ENCODE measurements around the gene CBLB. TPM values are rescaled to one million over a fixed set of nuclear protein-coding genes. Genes with fewer than 3 reads are reported as not detected.

CBLB gene
- total RNA-seq, 4 donors from 2014 or later = 94.7 to 205 (median 126) TPM

DNA sequence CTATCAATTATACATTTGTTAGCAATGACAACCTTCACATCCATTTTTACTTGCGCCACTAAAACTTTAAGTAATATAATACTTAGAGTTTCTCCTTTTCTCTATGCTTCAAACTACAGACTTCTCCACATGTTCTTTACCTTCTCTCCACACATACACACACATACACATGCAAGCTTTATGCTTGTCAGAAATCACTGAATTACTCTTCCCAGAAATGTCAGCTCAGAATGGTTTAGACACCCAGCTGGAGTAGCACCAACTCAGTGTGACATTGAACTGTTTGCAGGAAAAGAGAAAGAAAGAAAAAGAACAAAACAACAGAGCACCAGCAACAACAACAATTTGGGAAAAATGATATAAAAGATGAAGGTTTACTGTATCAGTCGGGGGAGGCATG is 20.9 kb downstream of the CBLB start:
- no peak for DNase-seq (ENCODE audit: low spot score)
- TF ChIP-seq, protein P1, sequence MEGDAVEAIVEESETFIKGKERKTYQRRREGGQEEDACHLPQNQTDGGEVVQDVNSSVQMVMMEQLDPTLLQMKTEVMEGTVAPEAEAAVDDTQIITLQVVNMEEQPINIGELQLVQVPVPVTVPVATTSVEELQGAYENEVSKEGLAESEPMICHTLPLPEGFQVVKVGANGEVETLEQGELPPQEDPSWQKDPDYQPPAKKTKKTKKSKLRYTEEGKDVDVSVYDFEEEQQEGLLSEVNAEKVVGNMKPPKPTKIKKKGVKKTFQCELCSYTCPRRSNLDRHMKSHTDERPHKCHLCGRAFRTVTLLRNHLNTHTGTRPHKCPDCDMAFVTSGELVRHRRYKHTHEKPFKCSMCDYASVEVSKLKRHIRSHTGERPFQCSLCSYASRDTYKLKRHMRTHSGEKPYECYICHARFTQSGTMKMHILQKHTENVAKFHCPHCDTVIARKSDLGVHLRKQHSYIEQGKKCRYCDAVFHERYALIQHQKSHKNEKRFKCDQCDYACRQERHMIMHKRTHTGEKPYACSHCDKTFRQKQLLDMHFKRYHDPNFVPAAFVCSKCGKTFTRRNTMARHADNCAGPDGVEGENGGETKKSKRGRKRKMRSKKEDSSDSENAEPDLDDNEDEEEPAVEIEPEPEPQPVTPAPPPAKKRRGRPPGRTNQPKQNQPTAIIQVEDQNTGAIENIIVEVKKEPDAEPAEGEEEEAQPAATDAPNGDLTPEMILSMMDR (IDR thresholded peaks at IDR 0.05) = no peak
- no peak for ATAC-seq (ENCODE audit: low FRiP score)

DNA sequence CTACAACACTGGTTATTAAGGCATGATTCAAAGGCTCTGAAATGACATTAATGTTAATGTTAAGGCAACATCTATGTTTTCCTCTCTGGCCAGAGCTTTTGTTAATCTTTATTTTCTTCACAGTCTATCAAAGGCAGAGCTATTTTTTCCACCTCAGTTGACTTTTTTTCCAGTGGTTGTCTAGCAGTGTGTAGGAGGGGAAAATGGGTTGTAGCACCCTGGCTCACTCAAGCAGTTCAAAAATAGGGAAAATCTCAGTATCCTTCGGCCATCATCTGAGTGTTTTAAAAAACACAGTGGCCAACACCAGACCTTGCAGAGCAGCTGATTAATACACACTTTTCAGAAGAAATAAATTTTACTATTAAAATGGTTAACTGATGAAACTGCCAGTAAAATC is 21.4 kb downstream of the CBLB start:
- no peak for DNase-seq (ENCODE audit: low spot score)
- TF ChIP-seq, protein P1 (IDR thresholded peaks at IDR 0.05) = no peak
- no peak for ATAC-seq (ENCODE audit: low FRiP score)

DNA sequence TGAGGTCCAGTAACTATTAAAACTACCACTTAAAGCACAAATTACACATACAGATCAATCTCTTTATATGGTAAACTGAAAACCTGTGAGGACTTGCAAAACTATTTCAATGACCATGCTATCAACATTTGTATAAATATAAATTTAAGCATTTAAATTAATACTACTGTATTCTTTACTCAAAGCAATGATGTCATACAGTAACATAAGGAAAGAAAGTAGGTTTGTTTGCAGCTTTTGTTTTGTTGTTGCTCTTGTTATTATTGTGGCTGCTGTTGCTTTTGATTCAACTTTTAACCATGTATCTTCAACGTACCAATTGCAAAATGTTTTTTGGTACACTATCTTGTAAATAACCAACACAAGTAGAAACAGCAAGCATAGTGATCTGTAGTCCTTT is 22.0 kb downstream of the CBLB start:
- ATAC-seq (ENCODE audit: low FRiP score) = no peak
- DNase-seq (ENCODE audit: low spot score) = no peak
- TF ChIP-seq, protein P1 (IDR thresholded peaks at IDR 0.05) = no peak

DNA sequence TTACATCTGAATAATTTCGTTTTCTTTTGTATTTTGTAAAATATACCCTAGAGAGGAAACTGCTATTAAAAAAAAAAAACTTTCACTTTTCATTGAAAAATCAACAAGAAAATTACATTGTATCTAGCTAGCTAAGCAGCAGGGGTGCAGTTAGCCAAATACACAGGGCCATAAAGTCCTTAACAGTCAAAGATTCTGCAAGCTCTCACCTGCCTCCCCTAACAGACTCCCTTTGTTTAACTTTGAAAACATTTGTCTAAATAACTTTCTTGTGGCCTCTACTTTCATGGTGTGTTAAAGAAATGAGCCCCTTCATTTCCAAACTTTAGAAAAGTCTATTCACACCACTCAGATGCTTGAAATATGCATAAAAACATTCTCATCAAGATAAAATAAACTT is 23.3 kb downstream of the CBLB start:
- TF ChIP-seq, protein P1 (IDR thresholded peaks at IDR 0.05) = no peak
- DNase-seq (ENCODE audit: low spot score) (no peak), ATAC-seq (ENCODE audit: low FRiP score) (no peak)

DNA sequence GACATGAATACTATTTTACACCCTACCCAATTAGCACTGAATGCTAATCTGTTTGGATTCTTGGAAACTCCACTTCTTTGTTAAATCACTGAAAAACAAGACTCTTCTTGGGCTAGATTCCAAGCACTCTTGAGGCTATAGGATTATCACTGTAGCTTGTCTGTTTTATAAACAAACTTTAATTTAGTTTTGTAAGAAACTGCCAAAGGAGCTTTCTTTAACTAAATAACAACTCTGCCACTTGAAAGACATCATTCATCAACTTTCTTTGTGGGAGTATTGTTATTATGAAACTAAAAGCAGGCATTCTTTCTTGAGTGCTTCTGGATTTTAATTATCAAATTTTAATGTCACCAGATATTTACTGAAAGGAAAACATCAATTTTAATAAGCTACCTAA is 24.1 kb downstream of the CBLB start:
- no peak for ATAC-seq (ENCODE audit: low FRiP score)
- TF ChIP-seq, protein P1 (IDR thresholded peaks at IDR 0.05) = no peak
- DNase-seq (ENCODE audit: low spot score) = no peak

GRCh38 chr3:105843994-105844393 is 24.8 kb downstream of the CBLB start:
- no peak for DNase-seq (ENCODE audit: low spot score)

GRCh38 chr3:105842943-105843342 is 25.9 kb downstream of the CBLB start:
- TF ChIP-seq, protein P1 (IDR thresholded peaks at IDR 0.05) = no peak
- DNase-seq (ENCODE audit: low spot score) (no peak), ATAC-seq (ENCODE audit: low FRiP score) (no peak)

More at GRCh38 chr3:105843994-105844393, 24.8 kb downstream of the CBLB start:
- TF ChIP-seq, protein P1 (IDR thresholded peaks at IDR 0.05) = no peak
- no peak for ATAC-seq (ENCODE audit: low FRiP score)
